GM23338 (cell line): ENCODE results near the gene OVCA2. TPM values are rescaled to one million over a fixed set of nuclear protein-coding genes. Genes with fewer than 3 reads are reported as not detected.

Experiments
- ATAC-seq: fragments of 200-7000 bp; cut with Tn5 transposase; 3 replicates; pipeline ENCODE4 v1.9.1; 2020
- DNase-seq: peaks from one replicate; pipeline ENCODE4 v3.0.0-alpha.2; 2015; ENCODE audit warnings: low spot score
- H2AFZ ChIP-seq: fragments of 200-600 bp; sonication (generic); 2 replicates; pipeline ENCODE4 v1.8.0; 2016; ENCODE audit warnings: antibody characterized with exemption, mild to moderate bottlenecking, moderate library complexity
- H3F3A ChIP-seq: fragments of 200-600 bp; sonication (generic); replicated peaks from 2 replicates; pipeline ENCODE4 v1.8.0; 2017; ENCODE audit warnings: antibody characterized with exemption, mixed run types, low read depth
- H3K27ac ChIP-seq: fragments of 200-600 bp; sonication (generic); 2 replicates; pipeline ENCODE4 v1.6.1; 2016; ENCODE audit warnings: low read depth
- H3K27me3 ChIP-seq: fragments of 200-600 bp; sonication (generic); 2 replicates; pipeline ENCODE4 v1.8.0; 2016; ENCODE audit warnings: mild to moderate bottlenecking, mixed run types, moderate library complexity; ENCODE audit not compliant: insufficient read depth
- H3K36me3 ChIP-seq: fragments of 200-600 bp; sonication (generic); 2 replicates; pipeline ENCODE4 v1.8.0; 2016; ENCODE audit warnings: mild to moderate bottlenecking; ENCODE audit not compliant: insufficient read depth
- H3K4me1 ChIP-seq: fragments of 200-600 bp; sonication (generic); 2 replicates; pipeline ENCODE4 v1.8.0; 2016; ENCODE audit warnings: mild to moderate bottlenecking, moderate library complexity; ENCODE audit not compliant: insufficient read depth
- H3K4me2 ChIP-seq: fragments of 200-600 bp; sonication (generic); 2 replicates; pipeline ENCODE4 v1.7.1; 2017; ENCODE audit warnings: mixed run types
- H3K4me3 ChIP-seq: fragments of 200-600 bp; sonication (generic); 2 replicates; pipeline ENCODE4 v1.6.1; 2016; ENCODE audit warnings: mixed run types
- H3K79me2 ChIP-seq: fragments of 200-600 bp; sonication (generic); replicated peaks from 2 replicates; pipeline ENCODE4 v1.8.0; 2017; ENCODE audit warnings: mild to moderate bottlenecking; ENCODE audit not compliant: insufficient read depth
- H3K9me2 ChIP-seq: fragments of 200-600 bp; sonication (generic); 2 replicates; pipeline ENCODE4 v1.8.0; 2017; ENCODE audit not compliant: insufficient read depth
- H4K20me1 ChIP-seq: fragments of 200-600 bp; sonication (generic); replicated peaks from 2 replicates; pipeline ENCODE4 v1.8.0; 2017; ENCODE audit warnings: mild to moderate bottlenecking; ENCODE audit not compliant: insufficient read depth
- H3K27ac Mint-ChIP-seq: 2 replicates; pipeline ENCODE4 v1.8.0; 2020; ENCODE audit warnings: inconsistent platforms, mild to moderate bottlenecking, moderate library complexity, mixed read lengths
- H3K27me3 Mint-ChIP-seq: 3 replicates; pipeline ENCODE4 v1.8.0; 2022; ENCODE audit warnings: low read depth, mild to moderate bottlenecking, moderate library complexity, mixed read lengths, inconsistent platforms; ENCODE audit not compliant: insufficient read depth, poor library complexity
- H3K36me3 Mint-ChIP-seq: 3 replicates; pipeline ENCODE4 v1.8.0; 2021; ENCODE audit warnings: low read depth, mild to moderate bottlenecking, inconsistent platforms, moderate library complexity, mixed read lengths
- H3K4me1 Mint-ChIP-seq: 3 replicates; pipeline ENCODE4 v1.8.0; 2020; ENCODE audit warnings: mild to moderate bottlenecking, inconsistent platforms, mixed read lengths
- H3K4me3 Mint-ChIP-seq: 3 replicates; pipeline ENCODE4 v1.8.0; 2021; ENCODE audit warnings: moderate library complexity, mild to moderate bottlenecking, inconsistent platforms, mixed read lengths
- H3K9me3 Mint-ChIP-seq: 3 replicates; pipeline ENCODE4 v1.8.0; 2020; ENCODE audit warnings: moderate library complexity, mild to moderate bottlenecking, inconsistent platforms, mixed read lengths
- CREB1 ChIP-seq: fragments of 250-450 bp; sonication (Bioruptor Pico); IDR thresholded peaks from 2 replicates; pipeline ENCODE4 v1.5.0; 2020; ENCODE audit warnings: low read depth, mild to moderate bottlenecking, moderate library complexity
- EZH2 ChIP-seq: fragments of 200-600 bp; sonication (generic); IDR thresholded peaks from one replicate; pipeline ENCODE4 v1.8.0; 2017; ENCODE audit warnings: antibody characterized with exemption, mild to moderate bottlenecking, low read depth; ENCODE audit not compliant: unreplicated experiment
- EZH2phosphoT487 ChIP-seq: fragments of 200-600 bp; sonication (generic); IDR thresholded peaks from one replicate; pipeline ENCODE4 v1.8.1; 2018; ENCODE audit warnings: antibody characterized with exemption; ENCODE audit not compliant: unreplicated experiment
- JUNB ChIP-seq: IDR thresholded peaks from one replicate; pipeline ENCODE4 v1.6.1; 2016; ENCODE audit warnings: antibody characterized with exemption; ENCODE audit not compliant: unreplicated experiment
- NANOG ChIP-seq: IDR thresholded peaks from 2 replicates; pipeline ENCODE4 v1.6.1; 2016; ENCODE audit warnings: antibody characterized with exemption, borderline replicate concordance
- POLR2AphosphoS5 ChIP-seq: IDR thresholded peaks from 2 replicates; pipeline ENCODE4 v1.6.1; 2016; ENCODE audit warnings: antibody characterized with exemption, low read depth
- STAT1 ChIP-seq: IDR thresholded peaks from one replicate; pipeline ENCODE4 v1.6.1; 2016; ENCODE audit warnings: antibody characterized with exemption; ENCODE audit not compliant: unreplicated experiment
- ZNF114 ChIP-seq: fragments of 250-450 bp; sonication (Bioruptor Pico); IDR thresholded peaks from 2 replicates; pipeline ENCODE4 v1.5.0; 2020; ENCODE audit warnings: mild to moderate bottlenecking, moderate library complexity
- ZNF331 ChIP-seq: fragments of 250-450 bp; sonication (Bioruptor Pico); IDR thresholded peaks from 2 replicates; pipeline ENCODE4 v1.5.0; 2020; ENCODE audit warnings: low read depth, mild to moderate bottlenecking, moderate library complexity
- polyA plus RNA-seq: library from polyadenylated mRNA; unstranded; fragments of >200 nt; fragmentation: Nextera tagmentation; extraction: Ambion mirVana; gene quantifications from 2 replicates; pipeline ENCODE4 v1.2.1, GENCODE V29; 2016
- total RNA-seq: library from RNA; depleted of rRNA; stranded (reverse); fragments of >200 nt; shearing (Covaris generic); gene quantifications from 2 replicates; pipeline ENCODE4 v1.2.3, GENCODE V29; 2014
- TF ChIP-seq, protein P1 (sequence below): IDR thresholded peaks from 2 replicates; pipeline ENCODE4 v1.6.1; 2016; ENCODE audit warnings: antibody characterized with exemption
- TF ChIP-seq, protein P2 (sequence below), 2 experiments: fragments of 200-600 bp in 1 of 2; sonication (generic) in 1 of 2; conservative IDR thresholded peaks; 2 replicates each; pipeline versions ENCODE4 v1.5.1 to v1.6.1; 2016 to 2017; ENCODE audit warnings: antibody characterized with exemption in 2 of 2, low read depth in 2 of 2, mild to moderate bottlenecking in 2 of 2, moderate library complexity in 1 of 2
- TF ChIP-seq, protein P3 (sequence below): fragments of 250-450 bp; sonication (Bioruptor Pico); IDR thresholded peaks from 2 replicates; pipeline ENCODE4 v1.5.0; 2020; ENCODE audit warnings: mild to moderate bottlenecking, moderate library complexity
- TF ChIP-seq, protein P4 (sequence below): IDR thresholded peaks from one replicate; pipeline ENCODE4 v1.6.1; 2018; ENCODE audit warnings: antibody characterized with exemption; ENCODE audit not compliant: unreplicated experiment

Gene OVCA2
- total and polyA plus RNA-seq, 2 experiments from 2014 or later = 15.9 to 21.3 TPM

DNA sequence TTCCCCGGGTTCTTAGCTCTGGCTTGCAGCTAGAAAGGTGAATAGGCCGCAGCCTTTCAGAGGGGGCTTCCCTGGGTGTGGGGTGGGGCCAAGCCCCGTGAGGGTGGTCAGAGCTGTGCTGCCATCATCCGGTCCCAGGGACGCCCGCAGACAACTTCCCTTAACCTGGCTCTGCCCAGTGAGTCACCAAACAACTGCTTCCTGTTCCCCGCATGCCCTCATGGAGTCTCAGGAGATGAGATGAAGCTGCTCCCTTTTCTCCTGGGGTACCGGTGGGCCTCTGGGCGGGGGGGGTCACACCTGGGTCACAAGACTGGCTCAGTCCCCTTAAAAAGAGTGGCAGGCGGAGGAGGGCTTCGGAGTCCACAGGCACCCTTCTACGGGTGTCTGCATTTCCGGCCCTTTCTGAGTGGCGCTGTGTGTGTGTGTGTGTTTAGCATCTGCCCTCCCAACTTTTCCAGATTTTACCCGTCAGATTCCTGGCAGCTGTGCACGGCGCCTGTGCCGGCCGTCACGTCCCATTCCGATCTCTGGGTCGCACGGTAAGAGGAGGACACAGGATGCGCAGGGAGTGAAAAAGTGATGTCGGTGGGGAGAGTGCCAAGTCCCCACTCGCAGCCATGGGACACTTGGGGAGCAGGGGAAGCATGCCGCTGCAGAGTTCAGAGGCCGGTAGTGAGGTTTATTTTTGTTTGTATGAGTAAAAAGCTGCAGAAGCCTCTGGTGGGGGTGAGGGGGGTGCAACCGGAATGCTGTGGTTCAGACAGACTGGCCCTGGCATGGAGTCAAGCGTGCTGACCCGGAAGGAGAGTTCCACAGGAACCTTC lies 29.8 kb downstream of the OVCA2 start:
- H3K4me3 Mint-ChIP-seq = no peak overlapping the region
- H3K4me3 ChIP-seq = no peak overlapping the region
- no peaks in the 10 kb centered on the region for H3K9me3 Mint-ChIP-seq
- peak overlapping the region; percentile 28; the same call in 1 of the 2 replicates for H3K27ac Mint-ChIP-seq
- H3K4me1 Mint-ChIP-seq = peaks cover 37% of the 10 kb centered on the region
- ATAC-seq (no peak), DNase-seq (no peak)
- H3K9me2 ChIP-seq = no peaks in the 10 kb centered on the region
- H3K4me1 ChIP-seq = peaks cover 19% of the 10 kb centered on the region
- no peaks in the 10 kb centered on the region for H3K79me2 ChIP-seq
- no peaks in the 10 kb centered on the region; the same call in 2 of the 3 replicates for H3K36me3 Mint-ChIP-seq
- TF ChIP-seq JUNB = no peak
- no peak for TF ChIP-seq CREB1 (CRISPR knock-in tag)
- no peak for TF ChIP-seq EZH2phosphoT487
- TF ChIP-seq, protein P1, sequence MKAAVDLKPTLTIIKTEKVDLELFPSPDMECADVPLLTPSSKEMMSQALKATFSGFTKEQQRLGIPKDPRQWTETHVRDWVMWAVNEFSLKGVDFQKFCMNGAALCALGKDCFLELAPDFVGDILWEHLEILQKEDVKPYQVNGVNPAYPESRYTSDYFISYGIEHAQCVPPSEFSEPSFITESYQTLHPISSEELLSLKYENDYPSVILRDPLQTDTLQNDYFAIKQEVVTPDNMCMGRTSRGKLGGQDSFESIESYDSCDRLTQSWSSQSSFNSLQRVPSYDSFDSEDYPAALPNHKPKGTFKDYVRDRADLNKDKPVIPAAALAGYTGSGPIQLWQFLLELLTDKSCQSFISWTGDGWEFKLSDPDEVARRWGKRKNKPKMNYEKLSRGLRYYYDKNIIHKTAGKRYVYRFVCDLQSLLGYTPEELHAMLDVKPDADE = no peak
- TF ChIP-seq, protein P2, sequence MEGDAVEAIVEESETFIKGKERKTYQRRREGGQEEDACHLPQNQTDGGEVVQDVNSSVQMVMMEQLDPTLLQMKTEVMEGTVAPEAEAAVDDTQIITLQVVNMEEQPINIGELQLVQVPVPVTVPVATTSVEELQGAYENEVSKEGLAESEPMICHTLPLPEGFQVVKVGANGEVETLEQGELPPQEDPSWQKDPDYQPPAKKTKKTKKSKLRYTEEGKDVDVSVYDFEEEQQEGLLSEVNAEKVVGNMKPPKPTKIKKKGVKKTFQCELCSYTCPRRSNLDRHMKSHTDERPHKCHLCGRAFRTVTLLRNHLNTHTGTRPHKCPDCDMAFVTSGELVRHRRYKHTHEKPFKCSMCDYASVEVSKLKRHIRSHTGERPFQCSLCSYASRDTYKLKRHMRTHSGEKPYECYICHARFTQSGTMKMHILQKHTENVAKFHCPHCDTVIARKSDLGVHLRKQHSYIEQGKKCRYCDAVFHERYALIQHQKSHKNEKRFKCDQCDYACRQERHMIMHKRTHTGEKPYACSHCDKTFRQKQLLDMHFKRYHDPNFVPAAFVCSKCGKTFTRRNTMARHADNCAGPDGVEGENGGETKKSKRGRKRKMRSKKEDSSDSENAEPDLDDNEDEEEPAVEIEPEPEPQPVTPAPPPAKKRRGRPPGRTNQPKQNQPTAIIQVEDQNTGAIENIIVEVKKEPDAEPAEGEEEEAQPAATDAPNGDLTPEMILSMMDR (conservative IDR thresholded peaks at IDR 0.05; ENCODE audit: low read depth in 2 of 2) = no peak
- TF ChIP-seq, protein P3, sequence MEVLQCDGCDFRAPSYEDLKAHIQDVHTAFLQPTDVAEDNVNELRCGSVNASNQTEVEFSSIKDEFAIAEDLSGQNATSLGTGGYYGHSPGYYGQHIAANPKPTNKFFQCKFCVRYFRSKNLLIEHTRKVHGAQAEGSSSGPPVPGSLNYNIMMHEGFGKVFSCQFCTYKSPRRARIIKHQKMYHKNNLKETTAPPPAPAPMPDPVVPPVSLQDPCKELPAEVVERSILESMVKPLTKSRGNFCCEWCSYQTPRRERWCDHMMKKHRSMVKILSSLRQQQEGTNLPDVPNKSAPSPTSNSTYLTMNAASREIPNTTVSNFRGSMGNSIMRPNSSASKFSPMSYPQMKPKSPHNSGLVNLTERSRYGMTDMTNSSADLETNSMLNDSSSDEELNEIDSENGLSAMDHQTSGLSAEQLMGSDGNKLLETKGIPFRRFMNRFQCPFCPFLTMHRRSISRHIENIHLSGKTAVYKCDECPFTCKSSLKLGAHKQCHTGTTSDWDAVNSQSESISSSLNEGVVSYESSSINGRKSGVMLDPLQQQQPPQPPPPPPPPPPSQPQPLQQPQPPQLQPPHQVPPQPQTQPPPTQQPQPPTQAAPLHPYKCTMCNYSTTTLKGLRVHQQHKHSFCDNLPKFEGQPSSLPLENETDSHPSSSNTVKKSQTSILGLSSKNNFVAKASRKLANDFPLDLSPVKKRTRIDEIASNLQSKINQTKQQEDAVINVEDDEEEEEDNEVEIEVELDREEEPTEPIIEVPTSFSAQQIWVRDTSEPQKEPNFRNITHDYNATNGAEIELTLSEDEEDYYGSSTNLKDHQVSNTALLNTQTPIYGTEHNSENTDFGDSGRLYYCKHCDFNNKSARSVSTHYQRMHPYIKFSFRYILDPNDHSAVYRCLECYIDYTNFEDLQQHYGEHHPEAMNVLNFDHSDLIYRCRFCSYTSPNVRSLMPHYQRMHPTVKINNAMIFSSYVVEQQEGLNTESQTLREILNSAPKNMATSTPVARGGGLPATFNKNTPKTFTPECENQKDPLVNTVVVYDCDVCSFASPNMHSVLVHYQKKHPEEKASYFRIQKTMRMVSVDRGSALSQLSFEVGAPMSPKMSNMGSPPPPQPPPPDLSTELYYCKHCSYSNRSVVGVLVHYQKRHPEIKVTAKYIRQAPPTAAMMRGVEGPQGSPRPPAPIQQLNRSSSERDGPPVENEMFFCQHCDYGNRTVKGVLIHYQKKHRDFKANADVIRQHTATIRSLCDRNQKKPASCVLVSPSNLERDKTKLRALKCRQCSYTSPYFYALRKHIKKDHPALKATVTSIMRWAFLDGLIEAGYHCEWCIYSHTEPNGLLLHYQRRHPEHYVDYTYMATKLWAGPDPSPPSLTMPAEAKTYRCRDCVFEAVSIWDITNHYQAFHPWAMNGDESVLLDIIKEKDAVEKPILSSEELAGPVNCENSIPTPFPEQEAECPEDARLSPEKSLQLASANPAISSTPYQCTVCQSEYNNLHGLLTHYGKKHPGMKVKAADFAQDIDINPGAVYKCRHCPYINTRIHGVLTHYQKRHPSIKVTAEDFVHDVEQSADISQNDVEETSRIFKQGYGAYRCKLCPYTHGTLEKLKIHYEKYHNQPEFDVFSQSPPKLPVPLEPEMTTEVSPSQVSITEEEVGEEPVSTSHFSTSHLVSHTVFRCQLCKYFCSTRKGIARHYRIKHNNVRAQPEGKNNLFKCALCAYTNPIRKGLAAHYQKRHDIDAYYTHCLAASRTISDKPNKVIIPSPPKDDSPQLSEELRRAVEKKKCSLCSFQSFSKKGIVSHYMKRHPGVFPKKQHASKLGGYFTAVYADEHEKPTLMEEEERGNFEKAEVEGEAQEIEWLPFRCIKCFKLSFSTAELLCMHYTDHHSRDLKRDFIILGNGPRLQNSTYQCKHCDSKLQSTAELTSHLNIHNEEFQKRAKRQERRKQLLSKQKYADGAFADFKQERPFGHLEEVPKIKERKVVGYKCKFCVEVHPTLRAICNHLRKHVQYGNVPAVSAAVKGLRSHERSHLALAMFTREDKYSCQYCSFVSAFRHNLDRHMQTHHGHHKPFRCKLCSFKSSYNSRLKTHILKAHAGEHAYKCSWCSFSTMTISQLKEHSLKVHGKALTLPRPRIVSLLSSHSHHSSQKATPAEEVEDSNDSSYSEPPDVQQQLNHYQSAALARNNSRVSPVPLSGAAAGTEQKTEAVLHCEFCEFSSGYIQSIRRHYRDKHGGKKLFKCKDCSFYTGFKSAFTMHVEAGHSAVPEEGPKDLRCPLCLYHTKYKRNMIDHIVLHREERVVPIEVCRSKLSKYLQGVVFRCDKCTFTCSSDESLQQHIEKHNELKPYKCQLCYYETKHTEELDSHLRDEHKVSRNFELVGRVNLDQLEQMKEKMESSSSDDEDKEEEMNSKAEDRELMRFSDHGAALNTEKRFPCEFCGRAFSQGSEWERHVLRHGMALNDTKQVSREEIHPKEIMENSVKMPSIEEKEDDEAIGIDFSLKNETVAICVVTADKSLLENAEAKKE = no peak
- no peak for TF ChIP-seq EZH2
- no peak for TF ChIP-seq ZNF114 (CRISPR knock-in tag)
- no peak for TF ChIP-seq POLR2AphosphoS5
- TF ChIP-seq, protein P4, sequence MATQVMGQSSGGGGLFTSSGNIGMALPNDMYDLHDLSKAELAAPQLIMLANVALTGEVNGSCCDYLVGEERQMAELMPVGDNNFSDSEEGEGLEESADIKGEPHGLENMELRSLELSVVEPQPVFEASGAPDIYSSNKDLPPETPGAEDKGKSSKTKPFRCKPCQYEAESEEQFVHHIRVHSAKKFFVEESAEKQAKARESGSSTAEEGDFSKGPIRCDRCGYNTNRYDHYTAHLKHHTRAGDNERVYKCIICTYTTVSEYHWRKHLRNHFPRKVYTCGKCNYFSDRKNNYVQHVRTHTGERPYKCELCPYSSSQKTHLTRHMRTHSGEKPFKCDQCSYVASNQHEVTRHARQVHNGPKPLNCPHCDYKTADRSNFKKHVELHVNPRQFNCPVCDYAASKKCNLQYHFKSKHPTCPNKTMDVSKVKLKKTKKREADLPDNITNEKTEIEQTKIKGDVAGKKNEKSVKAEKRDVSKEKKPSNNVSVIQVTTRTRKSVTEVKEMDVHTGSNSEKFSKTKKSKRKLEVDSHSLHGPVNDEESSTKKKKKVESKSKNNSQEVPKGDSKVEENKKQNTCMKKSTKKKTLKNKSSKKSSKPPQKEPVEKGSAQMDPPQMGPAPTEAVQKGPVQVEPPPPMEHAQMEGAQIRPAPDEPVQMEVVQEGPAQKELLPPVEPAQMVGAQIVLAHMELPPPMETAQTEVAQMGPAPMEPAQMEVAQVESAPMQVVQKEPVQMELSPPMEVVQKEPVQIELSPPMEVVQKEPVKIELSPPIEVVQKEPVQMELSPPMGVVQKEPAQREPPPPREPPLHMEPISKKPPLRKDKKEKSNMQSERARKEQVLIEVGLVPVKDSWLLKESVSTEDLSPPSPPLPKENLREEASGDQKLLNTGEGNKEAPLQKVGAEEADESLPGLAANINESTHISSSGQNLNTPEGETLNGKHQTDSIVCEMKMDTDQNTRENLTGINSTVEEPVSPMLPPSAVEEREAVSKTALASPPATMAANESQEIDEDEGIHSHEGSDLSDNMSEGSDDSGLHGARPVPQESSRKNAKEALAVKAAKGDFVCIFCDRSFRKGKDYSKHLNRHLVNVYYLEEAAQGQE = no peak
- TF ChIP-seq STAT1 = no peak
- TF ChIP-seq ZNF331 = no peak
- TF ChIP-seq NANOG = no peak
- no peaks in the 10 kb centered on the region; the same call in 1 of the 2 replicates for H3F3A ChIP-seq
- H3K27me3 Mint-ChIP-seq = peaks cover 17% of the 10 kb centered on the region
- H3K27ac ChIP-seq = 0 out of 2 replicates have a peak overlapping the region, but pooled peaks have one; percentile 19
- H3K36me3 ChIP-seq = no peaks in the 10 kb centered on the region
- H3K27me3 ChIP-seq = no peaks in the 10 kb centered on the region
- H3K4me2 ChIP-seq = no peak overlapping the region
- H4K20me1 ChIP-seq = no peaks in the 10 kb centered on the region; the same call in 1 of the 2 replicates
- H2AFZ ChIP-seq = no peak overlapping the region
